GM19240 (cell line): ENCODE measurements around the gene STAT3.
"Not testable (repeated sequence)": the region's sequence is repeated elsewhere in the genome, so short reads cannot be mapped to it uniquely, and the experiment has no call there.

ENCODE experiments used
- DNase-seq: peaks from one replicate; pipeline ENCODE4 v3.0.0; 2011; ENCODE audit warnings: low spot score; ENCODE audit not compliant: insufficient read length

Gene STAT3

GRCh38 chr17:42317967-42318366 lies 70.3 kb downstream of the STAT3 start:
- not testable (repeated sequence) for DNase-seq

- no peak for DNase-seq
Observed at GRCh38 chr17:42317266-42317845, 70.9 kb downstream of the STAT3 start.

- no peak for DNase-seq
Observed at GRCh38 chr17:42316755-42317154, 71.5 kb downstream of the STAT3 start.

GRCh38 chr17:42315402-42316156 lies 72.7 kb downstream of the STAT3 start:
- DNase-seq, result no peak

GRCh38 chr17:42313773-42314566 lies 74.3 kb downstream of the STAT3 start:
- DNase-seq, result no peak

GRCh38 chr17:42313389-42313772 lies 74.9 kb downstream of the STAT3 start:
- no peak for DNase-seq

GRCh38 chr17:42312285-42313130 lies 75.7 kb downstream of the STAT3 start:
- DNase-seq, result no peak

- no peak for DNase-seq
Observed at GRCh38 chr17:42312035-42312284, 76.3 kb downstream of the STAT3 start.

- DNase-seq, result no peak
Observed at GRCh38 chr17:42311240-42312034, 76.8 kb downstream of the STAT3 start.

GRCh38 chr17:42310787-42311215 lies 77.4 kb downstream of the STAT3 start:
- DNase-seq, result no peak

GRCh38 chr17:42309986-42310786 lies 78.1 kb downstream of the STAT3 start:
- no peak for DNase-seq

GRCh38 chr17:42309142-42309541 lies 79.1 kb downstream of the STAT3 start:
- no peak for DNase-seq

- no peak for DNase-seq
Observed at GRCh38 chr17:42308446-42308845, 79.8 kb downstream of the STAT3 start.

GRCh38 chr17:42307362-42307927 lies 80.8 kb downstream of the STAT3 start:
- no peak for DNase-seq

GRCh38 chr17:42306385-42306667 lies 81.9 kb downstream of the STAT3 start:
- DNase-seq, result no peak

GRCh38 chr17:42305543-42306384 lies 82.5 kb downstream of the STAT3 start:
- DNase-seq, result no peak

- not testable (repeated sequence) for DNase-seq
Observed at GRCh38 chr17:42305031-42305330, 83.3 kb downstream of the STAT3 start.

GRCh38 chr17:42304187-42305030 lies 83.8 kb downstream of the STAT3 start:
- DNase-seq, result no peak
